Activated CD4-positive, alpha-beta T cell treated with anti-CD3 and anti-CD28 coated beads for 1 hour (primary cell): ENCODE data around the gene CAV3.
A peak's percentile ranks its signal among the peaks of the same experiment; 100 is the strongest.

Source experiments
- DNase-seq: peaks from one replicate; pipeline ENCODE4 v3.0.0-alpha.2; 2020

The CAV3 gene

DNA sequence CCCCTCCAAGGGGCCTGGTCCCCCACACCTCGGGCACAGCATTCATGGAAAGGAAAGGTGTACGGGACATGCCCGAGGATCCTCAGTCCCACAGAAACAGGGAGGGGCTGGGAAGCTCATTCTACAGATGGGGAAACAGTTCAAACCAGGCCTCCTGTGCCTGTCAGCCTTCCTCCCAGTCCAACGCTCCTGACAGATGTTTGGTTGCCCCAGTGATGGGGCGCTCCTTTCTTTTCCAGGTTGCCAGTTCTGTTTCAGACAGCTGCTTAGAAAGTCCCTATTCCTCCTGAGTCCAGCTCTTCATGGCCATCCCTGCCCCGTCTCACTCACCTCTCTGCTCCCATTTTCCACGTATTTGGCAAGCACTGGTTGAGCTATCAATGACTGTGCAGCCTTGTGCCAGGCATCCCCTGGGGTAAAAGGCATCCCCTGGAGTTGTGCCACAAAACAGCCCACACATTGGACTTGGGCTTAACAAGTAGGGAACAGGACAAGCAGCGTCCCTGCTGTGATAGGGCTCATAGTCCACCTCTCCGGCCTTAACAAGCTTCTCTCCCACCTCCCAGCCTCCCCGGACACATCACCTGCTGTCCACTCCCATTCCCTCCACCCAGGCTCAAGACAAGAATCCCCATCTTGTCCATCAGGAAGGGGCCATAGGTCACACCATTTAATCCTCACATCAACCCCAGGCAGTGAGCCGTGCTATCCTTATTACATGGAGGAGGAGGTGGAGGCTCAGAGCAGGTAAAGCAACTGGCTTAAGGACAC lies 29.2 kb downstream of the CAV3 start:
- no peak for DNase-seq

DNA sequence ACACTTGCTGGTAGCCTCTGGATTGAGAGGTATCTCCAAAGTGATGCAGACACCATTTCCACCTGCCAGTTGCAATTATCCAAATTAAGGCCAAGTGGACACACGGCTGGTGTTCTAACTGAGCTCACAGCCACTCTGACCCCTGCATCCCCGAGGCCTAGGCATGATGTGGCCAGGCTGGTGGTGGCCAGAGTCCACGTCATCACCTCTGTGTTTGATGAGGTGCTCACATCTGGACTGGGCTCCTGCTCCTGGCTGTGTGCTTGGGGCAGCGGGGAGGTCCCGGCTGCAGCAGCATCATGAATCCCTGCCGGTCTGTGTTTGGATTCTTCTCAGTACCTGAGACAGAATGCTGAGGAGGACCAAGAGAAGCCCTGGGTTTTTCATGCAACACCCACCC lies 30.9 kb downstream of the CAV3 start:
- no peak for DNase-seq

DNA sequence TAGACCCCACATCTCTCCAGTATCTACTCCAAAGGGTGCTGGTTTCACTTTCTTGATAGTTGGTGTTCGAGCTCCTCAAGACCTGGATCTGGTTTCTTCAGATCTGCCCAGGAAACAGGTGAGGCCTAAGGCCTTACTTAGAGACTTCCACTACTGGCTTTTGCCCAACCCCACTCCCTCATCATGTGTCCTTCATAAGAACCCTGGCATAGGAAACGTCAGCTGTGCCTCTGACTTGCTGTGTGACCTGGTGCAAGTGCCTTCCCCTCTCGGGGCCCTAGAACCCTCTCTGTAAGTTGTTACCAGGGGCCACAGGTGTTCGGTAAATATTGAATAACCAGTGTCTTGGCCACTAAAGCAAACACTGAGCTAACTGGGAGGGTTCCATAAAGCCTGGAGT lies 31.9 kb downstream of the CAV3 start:
- DNase-seq = no peak

DNA sequence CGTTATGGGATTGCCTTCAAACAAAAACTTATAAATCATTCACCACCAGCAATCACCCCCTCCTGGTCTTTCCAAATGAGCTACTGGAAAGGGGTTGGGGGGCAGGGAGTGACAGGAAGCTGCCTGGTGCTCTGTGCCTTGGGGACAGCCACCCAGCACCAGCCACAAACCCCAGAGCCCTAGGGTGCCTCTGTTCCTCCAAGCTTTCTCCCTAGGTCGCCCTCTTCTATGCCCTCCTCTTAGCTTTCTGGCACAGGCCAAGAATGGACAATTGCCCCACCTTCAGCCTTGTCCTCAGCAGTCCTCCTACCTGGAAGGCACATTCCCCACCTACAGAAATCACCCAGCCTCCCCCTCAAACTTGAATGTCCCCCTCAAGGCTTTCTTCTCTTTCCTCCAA lies 32.5 kb downstream of the CAV3 start:
- DNase-seq = no peak

DNA sequence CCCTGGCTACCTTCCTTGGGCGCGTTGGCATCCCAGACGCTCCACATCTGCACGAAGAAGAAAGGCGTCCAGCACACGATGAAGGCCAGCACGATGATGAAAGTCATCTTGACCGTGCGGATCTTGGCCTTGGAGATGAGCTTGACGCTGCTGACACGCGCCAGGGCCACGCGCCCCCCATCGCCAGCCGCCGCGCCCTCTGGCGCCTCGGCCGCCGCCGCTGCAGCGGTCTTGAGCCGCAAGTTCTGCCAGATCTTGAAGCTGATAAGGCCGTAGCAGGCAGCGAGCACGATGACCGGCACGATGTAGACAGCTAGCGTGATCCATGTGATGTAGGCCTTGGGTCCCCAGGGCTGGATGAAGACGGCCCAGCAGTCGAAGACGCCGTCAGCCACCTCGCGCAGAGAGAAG lies 33.7 kb downstream of the CAV3 start:
- no peak for DNase-seq

DNA sequence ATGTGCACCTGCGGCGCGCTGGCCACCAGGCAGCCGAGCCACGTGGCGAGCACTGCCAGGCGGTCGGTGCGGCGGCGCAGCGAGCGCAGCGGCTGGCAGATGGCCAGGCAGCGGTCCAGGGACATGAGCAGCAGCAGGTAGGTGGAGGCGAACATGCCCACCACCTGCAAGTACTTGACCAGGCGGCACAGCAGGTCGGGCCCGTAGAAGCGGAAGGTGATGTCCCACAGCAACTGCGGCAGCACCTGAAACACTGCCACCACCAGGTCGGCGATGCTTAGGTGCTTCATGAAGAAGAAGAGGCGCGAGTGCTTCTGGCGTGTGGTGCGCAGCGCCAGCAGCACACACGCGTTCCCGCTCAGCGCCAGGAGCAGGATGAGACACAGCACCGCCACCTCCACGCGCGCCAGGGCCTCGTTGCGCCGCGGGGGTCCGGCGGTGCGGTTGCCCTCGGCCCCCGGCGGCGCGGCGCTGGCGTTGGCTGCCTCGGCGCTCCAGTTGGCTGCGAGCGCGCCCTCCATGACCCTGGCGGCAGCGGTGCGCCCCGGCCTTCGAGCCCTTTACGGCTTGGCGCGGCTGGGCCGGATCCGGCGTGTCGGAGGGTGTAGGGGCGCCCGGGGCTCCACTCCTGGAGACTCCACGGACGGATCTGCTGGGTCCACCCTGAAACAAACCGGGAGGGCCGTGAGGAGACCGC lies 34.2 kb downstream of the CAV3 start:
- DNase-seq = no peak

DNA sequence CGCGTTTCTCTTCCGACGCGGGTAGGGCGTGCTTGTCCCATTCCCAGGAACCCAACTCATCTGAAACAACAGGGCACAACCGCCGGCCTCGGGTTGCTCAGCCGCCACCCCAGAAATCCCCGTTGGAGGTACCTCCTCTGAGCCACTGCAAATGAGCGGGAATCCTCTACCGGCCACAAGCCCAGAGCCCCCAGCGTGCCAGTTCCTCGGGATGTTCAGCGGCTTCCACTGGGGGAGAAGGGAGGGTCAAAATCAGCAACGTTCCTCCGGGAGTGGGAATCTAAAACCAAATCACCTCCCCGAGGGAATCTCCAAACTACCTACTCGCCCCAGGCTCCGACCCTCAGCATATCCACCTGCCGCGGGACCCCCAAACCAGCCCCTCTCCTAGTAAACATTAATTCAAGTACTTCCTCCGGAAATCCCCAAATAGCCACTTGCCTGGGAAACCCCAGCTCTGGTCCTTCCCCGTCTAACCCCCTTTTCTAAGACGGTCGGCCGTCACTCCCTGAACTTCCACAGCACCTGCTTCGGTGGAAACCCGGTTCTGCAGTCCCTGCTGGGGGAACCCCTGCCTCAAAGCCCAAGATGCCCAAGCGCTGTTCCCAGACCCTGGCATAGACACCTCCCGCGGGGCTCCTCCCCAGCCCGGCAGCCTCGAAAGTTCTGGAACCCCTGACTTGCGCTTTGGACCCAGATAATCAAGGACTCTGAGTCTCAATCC lies 34.9 kb downstream of the CAV3 start:
- no peak for DNase-seq

DNA sequence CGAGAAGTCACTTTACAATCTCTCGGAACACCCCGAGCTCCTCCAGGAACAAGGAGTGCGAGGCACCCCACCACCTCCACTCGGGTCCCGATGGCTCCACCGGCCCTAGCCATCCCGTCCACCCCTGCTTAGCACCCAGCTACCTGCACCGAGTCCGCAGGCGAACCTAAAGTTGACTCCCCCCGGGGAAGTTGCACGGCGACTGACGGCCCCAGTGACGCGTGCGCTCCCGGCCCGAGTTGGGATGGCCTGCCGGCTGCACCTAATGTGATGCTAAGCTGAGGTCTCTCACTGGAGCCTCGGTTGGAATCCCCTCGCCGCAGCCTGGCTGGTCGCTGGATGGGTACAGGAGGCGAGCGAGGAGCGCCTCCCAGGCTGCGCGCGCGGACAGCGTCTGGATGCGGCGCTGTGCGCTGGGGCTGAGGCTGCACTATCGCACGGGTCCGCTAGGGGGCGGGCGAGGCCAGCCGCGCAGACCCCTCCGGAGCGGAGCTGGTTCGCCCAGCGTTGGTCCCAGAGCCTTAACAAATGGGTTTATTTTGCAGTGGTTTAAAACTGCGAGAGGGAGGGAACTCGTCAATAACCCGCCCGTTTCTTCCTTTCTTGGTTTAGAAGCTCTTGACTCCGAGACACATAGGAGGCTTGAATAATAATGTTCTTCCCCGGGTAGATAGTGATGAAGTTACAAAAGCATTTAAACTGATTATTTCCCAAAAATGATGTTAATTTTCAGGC lies 35.7 kb downstream of the CAV3 start, which contains the start of gene OXTR:
Gene OXTR (minus strand): TSS at position 526 of the 735 bp plus-strand sequence. CDS start 1,426 bp downstream, outside the sequence.
- peak; percentile 15 for DNase-seq

DNA sequence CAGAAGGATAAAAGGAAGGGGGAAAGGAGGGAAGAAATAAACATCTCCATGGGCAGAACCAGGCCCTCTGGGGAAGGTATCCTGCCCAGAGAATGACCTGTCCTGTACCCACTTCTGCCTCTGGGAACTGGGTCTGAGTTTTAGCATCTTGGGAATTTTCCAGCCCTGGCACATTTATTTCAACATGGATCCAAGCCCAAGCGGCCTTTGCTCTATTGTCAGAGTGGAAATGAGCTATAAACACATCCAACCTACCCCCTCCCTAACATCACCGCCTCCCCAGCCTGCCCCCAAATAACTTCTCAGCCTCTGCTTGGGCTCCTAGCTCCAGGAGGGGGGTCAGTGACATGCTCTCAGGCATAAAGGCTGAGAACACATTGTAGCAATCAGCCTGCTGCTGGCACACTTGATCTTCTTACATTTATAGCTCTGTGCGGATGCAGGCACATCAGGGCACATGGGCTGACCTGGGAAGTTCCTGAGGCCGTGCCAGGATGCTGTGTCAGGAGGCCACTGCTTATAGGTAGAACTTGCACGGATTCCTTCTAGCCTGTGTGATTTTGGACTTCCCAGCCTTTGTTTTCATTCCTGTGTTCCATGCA lies 40.4 kb downstream of the CAV3 start:
- no peak for DNase-seq

DNA sequence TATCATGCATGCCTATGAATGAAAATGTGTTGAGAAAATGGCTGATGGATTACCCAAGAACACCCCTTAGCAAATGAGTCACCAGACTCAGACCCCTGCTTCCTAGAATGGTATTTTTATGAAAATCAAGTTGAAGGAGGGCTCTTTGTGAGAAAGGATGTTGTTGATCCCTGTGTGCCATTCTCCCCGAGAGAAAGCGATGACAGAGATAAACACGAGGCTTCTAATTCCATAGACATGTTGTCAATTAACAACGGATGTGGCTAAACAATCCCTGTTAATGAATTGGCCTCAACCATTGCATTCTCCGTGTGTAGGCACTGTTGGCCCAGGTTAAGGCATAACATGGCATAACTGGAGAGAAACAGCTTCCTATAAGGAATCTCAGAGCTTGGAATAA lies 41.6 kb downstream of the CAV3 start:
- DNase-seq = no peak

DNA sequence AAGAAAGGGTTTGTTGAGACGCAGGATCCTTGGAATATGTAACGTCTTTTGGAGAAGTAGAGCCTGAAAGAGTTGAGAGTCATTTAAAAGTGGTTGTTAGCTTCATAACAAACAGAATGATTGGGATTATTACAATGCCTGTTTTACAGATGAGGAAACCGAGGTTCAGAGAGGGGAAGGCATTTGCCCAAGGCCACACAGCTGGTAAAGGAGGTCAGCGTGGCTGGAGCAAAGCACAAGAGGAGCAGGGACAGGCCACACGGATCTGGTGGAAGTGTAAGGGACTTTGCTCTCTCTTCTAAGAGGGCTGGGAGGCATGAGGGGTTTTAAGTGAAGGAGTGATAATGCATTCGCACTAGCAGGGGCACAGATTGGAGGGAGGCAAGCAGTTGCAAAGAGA lies 42.0 kb downstream of the CAV3 start:
- DNase-seq = no peak

DNA sequence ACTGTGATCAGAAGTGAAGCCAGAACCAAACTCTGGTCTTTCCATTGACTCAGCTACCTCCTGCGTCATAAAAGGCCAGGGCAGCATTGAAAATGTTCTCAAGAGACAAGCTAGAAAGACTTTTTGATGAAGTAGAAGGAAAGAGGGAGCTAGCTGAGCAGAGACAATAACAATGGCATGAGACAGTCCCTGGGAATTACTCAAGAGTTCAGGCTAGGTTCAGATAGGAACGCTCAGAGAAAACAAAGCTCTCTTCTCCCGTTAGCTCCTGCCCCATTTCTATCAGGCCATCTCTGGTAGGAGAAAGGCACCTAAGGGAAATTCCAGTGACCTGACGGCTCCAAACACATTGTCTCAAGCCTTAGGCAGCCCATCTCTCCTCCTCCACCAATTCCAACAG lies 42.8 kb downstream of the CAV3 start:
- no peak for DNase-seq

DNA sequence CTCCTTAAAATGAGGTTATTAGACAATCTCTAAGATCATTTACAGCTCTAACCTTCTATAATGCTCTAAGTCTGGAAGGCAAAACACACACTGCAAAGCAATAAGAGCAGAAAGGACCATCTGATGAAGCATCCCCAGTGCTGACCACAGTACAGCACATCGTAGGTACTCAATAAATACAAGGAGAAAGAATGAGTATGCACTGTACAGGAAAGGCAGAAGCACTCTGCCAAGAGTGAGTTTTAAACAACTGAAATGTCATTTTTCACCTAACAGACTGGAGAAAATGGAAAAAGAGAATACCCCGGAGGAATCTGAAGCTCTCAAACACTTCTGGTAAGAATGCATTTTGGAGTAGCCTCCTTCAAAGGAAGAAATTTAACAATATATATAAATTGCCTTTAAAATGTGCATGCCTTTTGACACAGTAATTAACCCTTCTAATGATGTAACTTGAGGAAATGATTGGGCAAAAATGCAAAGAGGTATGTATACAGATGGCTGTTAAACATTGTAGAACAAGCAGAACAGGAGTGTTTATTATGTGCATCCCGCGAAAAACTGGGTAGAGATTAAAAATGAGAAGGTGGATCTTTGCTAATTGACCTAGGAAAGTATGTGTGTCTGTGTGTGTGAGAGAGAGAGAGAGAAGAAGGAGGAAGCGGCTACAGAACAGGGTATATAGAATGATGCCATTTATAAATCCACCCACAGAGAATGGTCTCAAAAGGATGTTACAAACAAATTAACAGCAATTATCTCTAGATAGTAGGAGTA lies 43.8 kb downstream of the CAV3 start:
- DNase-seq = no peak

DNA sequence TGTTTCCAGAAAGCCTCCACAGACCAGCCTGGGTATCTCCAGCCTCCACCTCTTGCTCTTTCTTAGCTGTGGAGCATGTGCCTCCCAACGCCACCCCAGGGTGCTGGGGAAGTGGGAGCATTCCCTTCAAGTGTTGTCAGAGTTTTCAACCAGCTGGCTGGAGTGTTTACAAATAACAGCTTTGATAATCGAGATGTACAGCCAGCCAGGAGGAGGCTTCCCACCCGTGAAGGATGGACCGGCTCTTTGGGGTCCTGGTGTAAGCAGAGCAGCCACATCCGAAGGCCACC lies 44.3 kb downstream of the CAV3 start:
- no peak for DNase-seq

DNA sequence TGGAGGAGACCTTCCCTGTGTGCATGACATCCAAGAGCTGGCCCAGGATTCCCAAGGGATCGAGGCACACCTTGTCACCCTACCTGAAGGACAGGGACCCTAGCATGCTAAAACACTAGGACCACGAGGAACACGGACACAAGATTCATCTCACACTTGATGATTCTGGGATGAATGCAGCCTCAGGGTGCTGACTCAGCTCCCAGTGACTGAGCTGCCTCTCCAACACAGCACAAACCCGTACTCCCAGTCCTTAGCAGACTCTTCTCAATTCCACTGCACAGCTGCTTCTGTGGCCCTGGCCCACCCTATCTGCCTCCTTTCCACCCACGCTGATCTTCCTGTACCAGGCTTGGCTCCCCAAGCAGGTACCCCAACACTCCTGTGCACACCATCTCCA lies 44.9 kb downstream of the CAV3 start:
- DNase-seq = no peak

DNA sequence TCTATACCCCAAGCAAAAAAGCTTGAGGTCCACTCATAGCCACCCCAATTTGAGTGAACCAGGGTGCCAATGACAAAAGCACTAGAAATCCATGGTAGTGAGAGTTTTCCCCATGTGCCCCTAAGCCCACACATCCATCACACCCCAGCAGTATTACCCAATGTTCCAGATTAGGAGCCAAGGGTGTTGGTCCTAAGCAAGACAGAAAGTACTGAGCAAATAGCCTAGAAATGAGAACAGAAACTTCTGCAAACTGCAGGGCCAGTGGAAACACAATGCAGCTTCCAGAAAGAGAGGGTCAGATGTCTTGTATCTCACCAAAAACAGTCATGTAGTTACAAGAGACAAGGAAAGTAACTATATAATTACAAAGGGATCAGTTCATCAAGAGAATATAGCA lies 46.7 kb downstream of the CAV3 start:
- DNase-seq = no peak

DNA sequence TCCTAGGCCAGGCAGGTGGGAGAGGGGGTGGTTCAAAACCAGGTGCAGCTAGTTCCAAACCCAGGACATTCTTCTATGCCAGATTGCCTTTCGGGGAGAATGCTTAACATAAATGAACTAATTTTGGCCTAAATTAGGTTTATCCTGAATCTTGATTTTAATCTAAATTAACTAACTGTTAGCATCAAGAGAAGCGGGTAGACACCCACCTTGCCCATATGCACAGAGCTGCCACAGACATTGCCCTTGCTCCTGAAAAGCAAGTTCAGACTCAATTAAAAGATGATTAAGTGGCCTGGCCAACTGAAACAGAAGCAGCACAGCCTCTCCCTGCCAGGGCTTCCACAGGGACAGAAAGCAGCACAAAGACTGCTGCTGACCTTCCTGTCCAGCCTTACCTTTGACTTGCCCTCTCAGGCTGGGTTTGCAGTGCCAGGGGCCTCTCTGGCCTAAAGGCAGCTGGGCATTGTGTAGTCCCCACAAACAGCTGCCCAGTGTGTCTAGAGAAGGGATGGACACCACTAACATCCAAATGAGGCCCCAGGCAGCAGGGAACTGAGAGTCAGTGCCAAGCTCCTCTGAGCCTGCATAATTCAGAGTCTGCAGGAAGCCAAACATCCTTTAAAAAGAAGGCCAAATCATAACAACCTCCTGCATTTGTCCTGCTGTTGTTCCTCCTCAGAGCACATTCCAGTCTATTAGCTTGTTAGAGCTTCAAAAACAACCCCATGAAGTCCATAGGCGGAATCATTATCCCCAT lies 51.3 kb downstream of the CAV3 start:
- no peak for DNase-seq

DNA sequence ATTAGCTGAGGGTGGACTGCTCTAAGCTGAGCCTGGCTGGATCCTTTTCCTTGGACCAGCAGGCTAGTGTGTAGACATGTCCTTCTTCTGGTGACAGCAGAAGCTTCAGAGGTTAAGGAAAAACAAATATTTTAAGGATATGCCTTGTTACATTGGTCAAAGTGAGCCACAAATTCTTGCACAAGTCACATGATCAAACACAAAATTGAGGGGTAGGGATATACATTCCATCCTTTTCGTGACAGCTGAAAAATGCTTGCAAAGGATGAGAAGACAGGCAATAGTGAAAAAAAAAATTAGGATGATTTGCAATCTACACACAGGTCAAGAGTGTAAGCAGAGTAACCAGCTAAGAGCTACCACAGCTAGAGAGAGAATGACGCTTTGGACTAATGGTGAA lies 56.9 kb downstream of the CAV3 start:
- no peak for DNase-seq

DNA sequence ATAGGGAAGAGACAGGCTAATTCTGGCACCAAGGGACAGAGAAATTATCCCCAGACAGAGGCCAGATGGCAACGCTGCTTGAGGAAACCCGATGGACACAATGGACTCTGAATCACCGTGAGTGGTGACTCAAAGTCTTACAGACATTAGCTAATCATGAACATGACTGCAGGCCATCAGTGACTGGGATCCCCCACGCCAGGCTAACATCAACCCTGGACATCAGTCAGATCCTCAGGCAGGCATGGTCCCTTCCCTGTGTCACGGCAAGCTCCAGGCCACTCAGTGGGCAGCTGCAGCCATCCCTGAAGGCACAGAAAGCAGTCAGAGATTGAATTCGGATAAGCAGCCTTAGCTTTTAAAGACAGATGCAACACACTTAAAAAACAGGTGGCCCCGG lies 59.6 kb downstream of the CAV3 start:
- no peak for DNase-seq

DNA sequence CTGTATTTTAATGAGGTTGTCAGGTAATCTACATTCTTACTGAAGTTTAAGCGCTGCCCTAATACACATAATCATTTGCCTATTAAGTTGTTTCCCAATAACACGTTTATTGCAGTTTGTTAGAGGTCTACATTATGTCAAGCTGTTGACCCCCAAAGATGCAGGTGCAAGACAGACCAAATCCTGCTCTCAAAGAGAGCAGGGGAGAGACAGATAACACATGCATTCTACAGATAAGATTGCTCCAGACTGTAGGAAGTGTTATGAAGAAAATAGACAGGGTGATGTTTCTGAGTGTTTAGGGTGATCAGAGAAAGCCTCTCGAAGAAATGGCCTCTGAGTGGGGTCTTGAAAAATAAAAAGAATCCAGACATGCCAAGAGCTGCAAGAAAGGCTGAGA lies 60.6 kb downstream of the CAV3 start:
- no peak for DNase-seq
